Erythroblast (primary cell): Measurements from ENCODE around the gene SLC23A2.

ENCODE experiments used
- GATA1 ChIP-seq: IDR thresholded peaks from 2 replicates; pipeline ENCODE4 v1.6.1; 2011; ENCODE audit warnings: low read depth, mild to moderate bottlenecking, control low read depth, low read length, moderate library complexity
- POLR2A ChIP-seq: IDR thresholded peaks from 2 replicates; pipeline ENCODE4 v1.6.1; 2011; ENCODE audit warnings: mild to moderate bottlenecking, low read length

DNA sequence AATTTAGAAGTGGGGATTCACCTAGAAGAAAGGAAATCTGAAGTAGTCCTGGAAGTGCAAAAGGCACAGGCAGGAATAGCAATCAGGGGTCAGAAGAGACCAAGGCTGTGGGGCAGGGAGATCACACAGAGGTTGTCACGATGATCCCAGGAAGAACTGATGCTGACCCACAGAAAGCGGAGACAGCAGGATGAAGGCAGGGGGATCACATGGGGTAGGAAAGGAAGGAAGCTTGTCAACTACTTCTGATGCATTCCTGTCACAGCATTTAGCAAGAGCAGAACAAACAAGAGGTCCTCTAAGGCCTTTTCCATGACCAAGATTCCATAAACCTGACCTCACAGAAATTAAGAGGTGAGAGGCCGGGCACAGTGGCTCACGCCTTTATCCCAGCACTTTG, 79.1 kb downstream of the SLC23A2 start:
- no peak for TF ChIP-seq POLR2A
- TF ChIP-seq GATA1: no peak
